ENCODE data around the gene MYOCOS.

DNA sequence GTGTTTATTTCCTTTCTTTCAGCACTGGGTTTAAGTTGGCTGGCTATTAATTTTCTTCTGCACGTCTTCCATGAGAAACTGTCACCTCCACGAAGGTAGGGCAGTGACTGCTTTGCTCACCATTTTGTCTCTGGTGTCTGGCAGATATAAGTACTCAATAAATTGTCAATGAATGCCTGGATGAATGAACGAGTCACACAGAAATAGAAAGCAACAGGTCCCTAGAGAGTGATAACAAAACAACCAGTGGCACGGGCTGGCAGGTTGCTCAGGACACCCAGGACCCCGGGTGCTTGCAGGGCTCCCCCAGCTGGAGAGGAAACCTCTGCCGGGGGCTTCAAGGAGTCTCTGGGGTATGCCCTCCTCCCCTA lies 33.7 kb downstream of the MYOCOS start:
- TF ChIP-seq MAX (IDR thresholded peaks at IDR 0.05), result no peak
- TF ChIP-seq POLR2A (IDR thresholded peaks at IDR 0.05; ENCODE audit: low read length), result no peak
- no peak; the same call in 2 of the 3 replicates for TF ChIP-seq CTCF (IDR thresholded peaks at IDR 0.05)

All from A549 (cell line).